K562 (cell line): ENCODE results near the gene PCDHA10. TPM values are rescaled to one million over a fixed set of nuclear protein-coding genes. Genes with fewer than 3 reads are reported as not detected.
"Not testable (repeated sequence)": the region's sequence is repeated elsewhere in the genome, so short reads cannot be mapped to it uniquely, and the experiment has no call there.

Experiments used
- ATAC-seq: fragments of 200-7000 bp; cut with Tn5 transposase; 3 replicates; pipeline ENCODE4 v1.9.1; 2020; ENCODE audit warnings: moderate library complexity
- BruUV-seq: library from RNA; stranded (reverse); fragments of 400-500 nt; replicated peaks from 2 replicates; lab custom pipeline; 2021; lab: Mats Ljungman, UMichigan
- CTCF ChIA-PET: fragments of 300-600 bp; formaldehyde crosslinking; extraction: SDS; loops from one replicate; lab custom pipeline; 2021; ENCODE audit warnings: low intra/inter-chr PET ratio; lab: Yijun Ruan, JAX
- POLR2A ChIA-PET: fragments of 300-600, 350-650 bp; sonication (Branson Sonifier 250); formaldehyde crosslinking; extraction: SDS; loops from one replicate; lab custom pipeline; 2021; ENCODE audit warnings: antibody characterized with exemption, inconsistent platforms; lab: Yijun Ruan, JAX
- DNase-seq, 4 experiments: peaks; one replicate each; pipeline versions ENCODE4 v3.0.0 to v3.0.0-alpha.2; 2011 to 2018; ENCODE audit warnings: low spot score in 3 of 4, mixed read lengths in 3 of 4; ENCODE audit errors: extremely low read depth in 1 of 4
- FAIRE-seq: peaks from 2 replicates; lab custom pipeline; 2011; peaks lifted over from hg19 to GRCh38; lab: Jason Lieb, UNC
- H2AFZ ChIP-seq: 2 replicates; pipeline ENCODE4 v1.6.0; 2011; ENCODE audit warnings: low read depth, low read length, control low read depth, inconsistent platforms
- H3K27ac ChIP-seq: fragments of 200-600 bp; 3 replicates; pipeline ENCODE4 v1.8.0; 2011; ENCODE audit warnings: low read depth, mild to moderate bottlenecking, control low read depth, inconsistent platforms, low read length, moderate library complexity, mixed read lengths; ENCODE audit errors: extremely low read depth
- H3K27me3 ChIP-seq, 2 experiments: fragments of 300-600 bp in 1 of 2; 2 replicates in 1 of 2; 3 replicates in 1 of 2; pipeline versions ENCODE4 v1.6.0 to v1.8.0; 2011; ENCODE audit warnings: inconsistent platforms in 2 of 2, low read length in 2 of 2, mild to moderate bottlenecking in 1 of 2, mixed read lengths in 1 of 2, moderate library complexity in 1 of 2; ENCODE audit not compliant: control insufficient read depth in 2 of 2, insufficient read depth in 2 of 2
- H3K36me3 ChIP-seq: fragments of 300-600 bp; 3 replicates; pipeline ENCODE4 v1.8.0; 2011; ENCODE audit warnings: mild to moderate bottlenecking, low read length, inconsistent platforms; ENCODE audit not compliant: control insufficient read depth, insufficient read depth
- H3K4me1 ChIP-seq, 2 experiments: fragments of 200-600 bp in 1 of 2; replicated peaks in 1 of 2; 2 replicates in 1 of 2; 3 replicates in 1 of 2; pipeline versions ENCODE4 v1.5.1 to v1.8.0; 2011; ENCODE audit warnings: inconsistent platforms in 2 of 2, low read length in 2 of 2, mild to moderate bottlenecking in 1 of 2, mixed read lengths in 1 of 2, moderate library complexity in 1 of 2; ENCODE audit not compliant: control insufficient read depth in 2 of 2, insufficient read depth in 2 of 2
- H3K4me2 ChIP-seq: 2 replicates; pipeline ENCODE4 v1.6.1; 2011; ENCODE audit warnings: low read length, control low read depth, inconsistent platforms, mixed read lengths; ENCODE audit not compliant: insufficient read depth
- H3K4me3 ChIP-seq: fragments of 200-600 bp; sonication (generic), shearing (Covaris generic); 2 replicates; pipeline ENCODE4 v1.5.1; 2016; ENCODE audit warnings: control low read depth, inconsistent platforms
- H3K79me2 ChIP-seq: fragments of 200-600 bp; 3 replicates; pipeline ENCODE4 v1.8.0; 2011; ENCODE audit warnings: low read length, inconsistent platforms; ENCODE audit not compliant: control insufficient read depth, insufficient read depth
- H3K9ac ChIP-seq, 2 experiments: 2 replicates each; pipeline versions ENCODE4 v1.6.0 to v1.6.1; 2011; ENCODE audit warnings: low read depth in 2 of 2, low read length in 2 of 2, control low read depth in 1 of 2, inconsistent platforms in 1 of 2, mild to moderate bottlenecking in 1 of 2, mixed read lengths in 1 of 2; ENCODE audit not compliant: insufficient read depth in 1 of 2
- H3K9me1 ChIP-seq: one replicate; pipeline ENCODE4 v1.6.0; 2011; ENCODE audit warnings: inconsistent platforms, mild to moderate bottlenecking, low read length, moderate library complexity; ENCODE audit not compliant: control insufficient read depth, insufficient read depth
- H3K9me3 ChIP-seq: replicated peaks from 2 replicates; pipeline ENCODE4 v1.5.1; 2011; ENCODE audit warnings: low read depth, low read length, inconsistent platforms; ENCODE audit not compliant: control insufficient read depth, insufficient read depth
- H4K20me1 ChIP-seq: replicated peaks from 2 replicates; pipeline ENCODE4 v1.6.1; 2011; ENCODE audit warnings: low read length, inconsistent platforms, mixed read lengths; ENCODE audit not compliant: control insufficient read depth, insufficient read depth
- GABPA ChIP-seq: fragments of 200-800 bp; sonication (Bioruptor generic); conservative IDR thresholded peaks from 2 replicates; pipeline ENCODE4 v1.6.1; 2016; ENCODE audit warnings: low read depth, missing genetic modification characterization, missing compliant biosample characterization
- KDM2B ChIP-seq: fragments of 250-450 bp; sonication (Bioruptor Pico); IDR thresholded peaks from 2 replicates; pipeline ENCODE4 v1.8.0; 2021; ENCODE audit warnings: mild to moderate bottlenecking, moderate library complexity
- MCM2 ChIP-seq: fragments of 450-650 bp; IDR thresholded peaks from 2 replicates; pipeline ENCODE4 v1.6.1; 2017; ENCODE audit warnings: low read depth, mild to moderate bottlenecking
- RNF2 ChIP-seq: sonication (generic); IDR thresholded peaks from 2 replicates; pipeline ENCODE4 v1.6.1; 2016
- ZNF316 ChIP-seq: fragments of 450-650 bp; IDR thresholded peaks from 2 replicates; pipeline ENCODE4 v1.6.1; 2016
- WGBS: fragments of 100-300 bp; shearing (Covaris generic); methylation state at CpG from one replicate; pipeline ENCODE4 v1.1.6; 2016; ENCODE audit warnings: low coverage, mixed read lengths; ENCODE audit not compliant: insufficient coverage; ENCODE audit errors: missing lambda C conversion rate; 5-methylcytosine and 5-hydroxymethylcytosine counted together
- in situ Hi-C: fragments of 300-500 bp; cut with MboI; formaldehyde crosslinking; loops from 4 replicates; pipeline ENCODE4 v1.15.0; 2018; ENCODE audit warnings: inconsistent platforms, mixed read lengths
- intact Hi-C: fragments of 100-400 bp; cut with micrococcal nuclease; formaldehyde crosslinking; loops from 2 replicates; pipeline ENCODE4 v1.14.2; 2022
- polyA plus RNA-seq, 8 experiments: library from polyadenylated mRNA; depleted of rRNA in 4 of 8; stranded (reverse) in 5 of 8; unstranded in 3 of 8; fragments of >200 nt; fragmentation: Nextera tagmentation in 2 of 8; fragmentation: Illumina TruSeq in 1 of 8; extraction: Ambion mirVana in 2 of 8; extraction: Trizol in 1 of 8; gene quantifications; 2 replicates each; pipeline versions ENCODE4 v1.2.1 to v1.2.3, GENCODE V29; 2011 to 2014; ENCODE audit warnings: inconsistent platforms in 1 of 8, missing spikeins in 1 of 8
- total RNA-seq, 7 experiments: library from RNA; depleted of rRNA in 6 of 7; stranded (reverse); fragments of >200 nt in 6 of 7; fragmentation: Illumina TruSeq in 2 of 7; extraction: Trizol in 2 of 7; gene quantifications; 2 replicates each; pipeline versions ENCODE4 v1.2.1 to v1.2.3, GENCODE V29; 2011 to 2021; ENCODE audit warnings: low replicate concordance in 1 of 7
- TF ChIP-seq, protein P1 (sequence below): sonication (generic); formaldehyde crosslinking; IDR thresholded peaks from 2 replicates; pipeline ENCODE4 v1.8.1; 2022; ENCODE audit warnings: missing genetic modification reagents

Gene PCDHA10
- total and polyA plus RNA-seq, 9 of the 15 experiments (the other 6 are each of a cell fraction or from before 2014, with no cell fraction given) = not detected

DNA sequence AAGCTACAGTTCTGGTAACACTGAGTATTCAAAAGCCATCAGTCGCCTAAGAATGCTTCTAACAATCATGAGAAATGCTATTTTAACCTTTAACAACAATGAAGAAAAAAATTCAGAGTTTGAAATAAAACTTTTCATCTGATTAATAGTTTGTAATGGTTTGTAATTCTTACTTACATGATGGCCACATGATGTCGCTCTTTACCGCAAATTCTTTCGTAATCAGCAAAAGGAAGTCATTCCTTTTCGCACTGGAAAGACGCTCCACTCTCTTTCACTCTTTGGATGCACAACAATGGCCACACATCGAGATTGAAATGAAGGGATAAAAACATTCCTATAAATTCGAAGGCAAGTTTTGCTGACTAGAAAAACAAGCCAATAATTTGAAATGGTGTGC lies 21.7 kb upstream of the PCDHA10 start, which contains the start of gene PCDHA7:
Gene PCDHA7, plus strand, starts transcription at position 277 of the 400 bp plus-strand sequence. Its CDS starts 115 bp downstream, at position 392.
- Histone ChIP-seq H3K4me2 (no peak within 1 kb of the TSS), H3K9me1 (no peaks in the 10 kb centered on the region), H3K79me2 (no peaks in the 10 kb centered on the region), H3K36me3 (no peaks in the 10 kb centered on the region), H3K27ac (no peak within 1 kb of the TSS), H4K20me1 (no peaks in the 10 kb centered on the region), H2AFZ (no peak within 1 kb of the TSS), H3K9ac (no peak within 1 kb of the TSS), H3K9me3 (no peaks in the 10 kb centered on the region), H3K4me3 (no peak within 1 kb of the TSS), H3K4me1 (peaks cover 0 to 8% of the 10 kb centered on the region in 2 experiments; a peak in 1 of 5 replicates), H3K27me3 (no peaks in the 10 kb centered on the region)
- ChIA-PET POLR2A (no interaction called here), CTCF (interaction anchor here (0.7 kb wide), 1 partner anchor 253 kb away, joined by 3 read pairs; no protein-coding TSS in a partner anchor)
- TF ChIP-seq, protein P1, sequence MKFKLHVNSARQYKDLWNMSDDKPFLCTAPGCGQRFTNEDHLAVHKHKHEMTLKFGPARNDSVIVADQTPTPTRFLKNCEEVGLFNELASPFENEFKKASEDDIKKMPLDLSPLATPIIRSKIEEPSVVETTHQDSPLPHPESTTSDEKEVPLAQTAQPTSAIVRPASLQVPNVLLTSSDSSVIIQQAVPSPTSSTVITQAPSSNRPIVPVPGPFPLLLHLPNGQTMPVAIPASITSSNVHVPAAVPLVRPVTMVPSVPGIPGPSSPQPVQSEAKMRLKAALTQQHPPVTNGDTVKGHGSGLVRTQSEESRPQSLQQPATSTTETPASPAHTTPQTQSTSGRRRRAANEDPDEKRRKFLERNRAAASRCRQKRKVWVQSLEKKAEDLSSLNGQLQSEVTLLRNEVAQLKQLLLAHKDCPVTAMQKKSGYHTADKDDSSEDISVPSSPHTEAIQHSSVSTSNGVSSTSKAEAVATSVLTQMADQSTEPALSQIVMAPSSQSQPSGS (CRISPR knock-in tag) = no peak
- TF ChIP-seq KDM2B (CRISPR knock-in tag) (no peak), RNF2 (no peak), MCM2 (no peak), ZNF316 (no peak), GABPA (tag) (no peak)
- intact Hi-C loops (no loop called here), in situ Hi-C loops (no loop called here)
- DNase-seq (peak in 1 of 4 experiments; percentile 6), FAIRE-seq (no peak), ATAC-seq (no peak)
- 2% methylated on average over 8 of the region's 8 CpGs for WGBS
- no TSS peak for BruUV-seq

DNA sequence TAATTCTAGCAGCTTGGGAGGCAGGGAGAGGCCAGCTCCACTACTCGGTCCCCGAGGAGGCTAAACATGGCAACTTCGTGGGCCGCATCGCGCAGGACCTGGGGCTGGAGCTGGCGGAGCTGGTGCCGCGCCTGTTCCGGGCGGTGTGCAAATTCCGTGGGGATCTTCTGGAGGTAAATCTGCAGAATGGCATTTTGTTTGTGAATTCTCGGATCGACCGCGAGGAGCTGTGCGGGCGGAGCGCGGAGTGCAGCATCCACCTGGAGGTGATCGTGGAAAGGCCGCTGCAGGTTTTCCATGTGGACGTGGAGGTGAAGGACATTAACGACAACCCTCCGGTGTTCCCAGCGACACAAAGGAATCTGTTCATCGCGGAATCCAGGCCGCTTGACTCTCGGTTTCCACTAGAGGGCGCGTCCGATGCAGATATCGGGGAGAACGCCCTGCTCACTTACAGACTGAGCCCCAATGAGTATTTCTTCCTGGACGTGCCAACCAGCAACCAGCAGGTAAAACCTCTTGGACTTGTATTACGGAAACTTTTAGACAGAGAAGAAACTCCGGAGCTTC lies 21.2 kb upstream of the PCDHA10 start:
- FAIRE-seq = peak; percentile 73
- H3K9me1 ChIP-seq, ATAC-seq, DNase-seq, H3K4me3 ChIP-seq, CTCF ChIA-PET, intact Hi-C loops, H3K9me3 ChIP-seq, H3K79me2 ChIP-seq, H3K4me2 ChIP-seq, H3K9ac ChIP-seq, POLR2A ChIA-PET, H3K4me1 ChIP-seq, H3K27ac ChIP-seq, H3K36me3 ChIP-seq, H4K20me1 ChIP-seq, BruUV-seq, in situ Hi-C loops, H2AFZ ChIP-seq, H3K27me3 ChIP-seq: not testable (repeated sequence)
- 40% methylated on average over 26 of the region's 38 CpGs for WGBS
